Adrenal gland (tissue), 12 donors: Measurements from ENCODE around the gene CELF5. TPM values are rescaled to one million over a fixed set of nuclear protein-coding genes. Genes with fewer than 3 reads are reported as not detected.

Source experiments
- DNase-seq, 7 donors: peaks; one replicate each; pipeline ENCODE4 v3.0.0-alpha.2; 2019 to 2020
- H3K27ac ChIP-seq, 5 donors: fragments of 200-600 bp; sonication (generic) in 4 of 5; 1 replicate in 3 of 5; 2 replicates in 2 of 5; pipeline versions ENCODE4 v1.5.1 to v1.8.0; 2016 to 2020; ENCODE audit warnings: mild to moderate bottlenecking in 1 of 5
- H3K27me3 ChIP-seq: fragments of 200-600 bp; 2 replicates; pipeline ENCODE4 v1.8.0; 2021
- H3K36me3 ChIP-seq, 2 donors: fragments of 200-600 bp; replicated peaks in 1 of 2; 1 replicate in 1 of 2; 2 replicates in 1 of 2; pipeline versions ENCODE4 v1.5.1 to v1.8.0; 2018 to 2022
- H3K4me1 ChIP-seq, 2 donors: fragments of 200-600 bp; replicated peaks in 1 of 2; 1 replicate in 1 of 2; 2 replicates in 1 of 2; pipeline versions ENCODE4 v1.5.1 to v1.8.0; 2018 to 2021
- H3K4me3 ChIP-seq, 4 donors: fragments of 200-600 bp; sonication (generic) in 3 of 4; one replicate each; pipeline ENCODE4 v1.5.1; 2016 to 2018
- H3K9me3 ChIP-seq, 3 donors: fragments of 200-600 bp; sonication (generic) in 1 of 3; replicated peaks in 1 of 3; 1 replicate in 2 of 3; 2 replicates in 1 of 3; pipeline versions ENCODE4 v1.5.1 to v1.8.0; 2016 to 2021
- CTCF ChIP-seq, 6 experiments: fragments of 450-650 bp in 4 of 6; fragments of 200-600 bp in 2 of 6; sonication (generic) in 1 of 6; IDR thresholded peaks; 1 replicate in 5 of 6; 2 replicates in 1 of 6; pipeline versions ENCODE4 v1.5.1 to v1.8.0; 2016 to 2021; ENCODE audit warnings: antibody characterized with exemption in 6 of 6, mild to moderate bottlenecking in 2 of 6, moderate library complexity in 1 of 6
- POLR2A ChIP-seq, 2 donors: fragments of 450-650 bp; IDR thresholded peaks; one replicate each; pipeline ENCODE4 v1.6.1; 2017; ENCODE audit warnings: antibody characterized with exemption in 2 of 2, mild to moderate bottlenecking in 2 of 2, moderate library complexity in 1 of 2
- WGBS, 4 donors: extraction: QIAGEN DNeasy Blood & Tissue Kit in 2 of 4; methylation state at CpG; one replicate each; pipeline versions ENCODE4 v1.1.5 to v1.1.7; 2013 to 2017; 5-methylcytosine and 5-hydroxymethylcytosine counted together
- intact Hi-C, 2 donors: fragments of 100-400 bp; cut with DNase I; formaldehyde crosslinking; loops; one replicate each; pipeline versions ENCODE4 v1.14.1 to v1.15.0; 2022 to 2023
- polyA plus RNA-seq, 3 donors: library from polyadenylated mRNA; stranded (reverse); fragments of 200-250 nt in 2 of 3; fragments of 350-450 nt in 1 of 3; fragmentation: Illumina TruSeq in 1 of 3; extraction: RNeasy Lipid Tissue Mini Kit (QIAGEN cat#74804) in 1 of 3; gene quantifications; one replicate each; pipeline ENCODE4 v1.2.3, GENCODE V29; 2013 to 2014
- total RNA-seq, 9 donors: library from RNA; depleted of rRNA in 4 of 9; stranded (reverse); fragments of >200 nt in 4 of 9; fragments of 120-200 nt in 1 of 9; fragmentation: NEBNext Ultra II Directional in 1 of 9; extraction: Animal tissue kit (Norgen Biotek cat#: 25700) in 1 of 9; gene quantifications; one replicate each; pipeline versions ENCODE4 v1.1.0 to v1.2.4, GENCODE V29; 2013 to 2023
- donor health status: healthy with polysubstance abuse.
- donor health status: Bipolar disorder and iron deficiency.
- donor health status: DM: yes; HTN: yes; CAD: no.
- donor health status: DM: no; HTN: no; CAD: no.
- donor health status: DM: no; HTN: no; CAD: no.
- donor health status: DM: yes; HTN: yes; CAD: no.

CELF5 gene
- total and polyA plus RNA-seq, 12 donors, result 0.08 to 1.6 (median 0.58) TPM; not detected in 4

- peaks cover 0 to 16% of the 10 kb centered on the region in 2 donors for H3K36me3 ChIP-seq
- TF ChIP-seq CTCF (IDR thresholded peaks at IDR 0.05) (no peak), POLR2A (IDR thresholded peaks at IDR 0.05) (no peak)
Observed at GRCh38 chr19:3196933-3197205, 27.6 kb upstream of the CELF5 start.

GRCh38 chr19:3198901-3199700, 25.4 kb upstream of the CELF5 start:
- no peaks in the 10 kb centered on the region for H3K9me3 ChIP-seq
- WGBS, 4 donors, result 92 to 98% (median 93%) methylated on average over 21 to 43 of the region's 43 CpGs
- no peak overlapping the region for H3K27ac ChIP-seq
- DNase-seq, result no peak
- intact Hi-C loops, result no loop called here
- H3K4me1 ChIP-seq, result no peaks in the 10 kb centered on the region
- H3K27me3 ChIP-seq, result no peaks in the 10 kb centered on the region
- TF ChIP-seq POLR2A (IDR thresholded peaks at IDR 0.05), result no peak
- no peak for TF ChIP-seq CTCF (IDR thresholded peaks at IDR 0.05)
- peaks cover 0 to 15% of the 10 kb centered on the region in 2 donors for H3K36me3 ChIP-seq
- H3K4me3 ChIP-seq, result no peak overlapping the region

More at GRCh38 chr19:3196933-3197205, 27.6 kb upstream of the CELF5 start:
- Histone ChIP-seq H3K4me3 (no peak overlapping the region), H3K9me3 (no peaks in the 10 kb centered on the region), H3K27ac (no peak overlapping the region), H3K4me1 (no peaks in the 10 kb centered on the region), H3K27me3 (no peaks in the 10 kb centered on the region)
- no peak for DNase-seq
- intact Hi-C loops, result no loop called here
- 92 to 97% (median 94%) methylated on average over 8 to 14 of the region's 14 CpGs for WGBS, 4 donors

- 91 to 96% (median 93%) methylated on average over 18 to 39 of the region's 39 CpGs for WGBS, 4 donors
Observed at GRCh38 chr19:3201072-3201700, 23.3 kb upstream of the CELF5 start.

More at GRCh38 chr19:3201072-3201700, 23.3 kb upstream of the CELF5 start:
- Histone ChIP-seq H3K36me3 (peaks cover 0 to 31% of the 10 kb centered on the region in 2 donors), H3K27me3 (no peaks in the 10 kb centered on the region), H3K4me3 (no peak overlapping the region), H3K9me3 (no peaks in the 10 kb centered on the region), H3K27ac (no peak overlapping the region), H3K4me1 (no peaks in the 10 kb centered on the region)
- no peak for DNase-seq
- TF ChIP-seq CTCF (IDR thresholded peaks at IDR 0.05) (no peak), POLR2A (IDR thresholded peaks at IDR 0.05) (no peak)
- intact Hi-C loops, result no loop called here
